Stimulated activated naive CD8-positive, alpha-beta T cell treated with anti-CD3 and anti-CD28 coated beads, Interleukin-15, amount 100 ng/mL, for 72 hours (primary cell): ENCODE measurements around the gene MLST8.
"Not testable (repeated sequence)": the region's sequence is repeated elsewhere in the genome, so short reads cannot be mapped to it uniquely, and the experiment has no call there.

Experiments used
- ATAC-seq: fragments of 150-1000 bp; cut with Tn5 transposase; 2 replicates; pipeline ENCODE4 v1.10.0; 2021; ENCODE audit warnings: mild to moderate bottlenecking, moderate library complexity
- DNase-seq, 2 donors: peaks; one replicate each; pipeline ENCODE4 v3.0.0; 2021 to 2022
- H3K27ac Mint-ChIP-seq, 2 donors: one replicate each; pipeline ENCODE4 v1.8.0; 2022; ENCODE audit warnings: mild to moderate bottlenecking in 2 of 2, mixed read lengths in 2 of 2, moderate library complexity in 2 of 2
- H3K27me3 Mint-ChIP-seq: one replicate; pipeline ENCODE4 v1.8.0; 2022; ENCODE audit warnings: mixed read lengths
- H3K4me1 Mint-ChIP-seq: one replicate; pipeline ENCODE4 v1.8.0; 2022; ENCODE audit warnings: mild to moderate bottlenecking, mixed read lengths
- H3K4me3 Mint-ChIP-seq, 2 donors: one replicate each; pipeline ENCODE4 v1.8.0; 2022; ENCODE audit warnings: mild to moderate bottlenecking in 2 of 2, mixed read lengths in 2 of 2, moderate library complexity in 1 of 2
- H3K9me3 Mint-ChIP-seq, 2 donors: one replicate each; pipeline ENCODE4 v1.8.0; 2022; ENCODE audit warnings: mixed read lengths in 2 of 2

Gene MLST8

DNA sequence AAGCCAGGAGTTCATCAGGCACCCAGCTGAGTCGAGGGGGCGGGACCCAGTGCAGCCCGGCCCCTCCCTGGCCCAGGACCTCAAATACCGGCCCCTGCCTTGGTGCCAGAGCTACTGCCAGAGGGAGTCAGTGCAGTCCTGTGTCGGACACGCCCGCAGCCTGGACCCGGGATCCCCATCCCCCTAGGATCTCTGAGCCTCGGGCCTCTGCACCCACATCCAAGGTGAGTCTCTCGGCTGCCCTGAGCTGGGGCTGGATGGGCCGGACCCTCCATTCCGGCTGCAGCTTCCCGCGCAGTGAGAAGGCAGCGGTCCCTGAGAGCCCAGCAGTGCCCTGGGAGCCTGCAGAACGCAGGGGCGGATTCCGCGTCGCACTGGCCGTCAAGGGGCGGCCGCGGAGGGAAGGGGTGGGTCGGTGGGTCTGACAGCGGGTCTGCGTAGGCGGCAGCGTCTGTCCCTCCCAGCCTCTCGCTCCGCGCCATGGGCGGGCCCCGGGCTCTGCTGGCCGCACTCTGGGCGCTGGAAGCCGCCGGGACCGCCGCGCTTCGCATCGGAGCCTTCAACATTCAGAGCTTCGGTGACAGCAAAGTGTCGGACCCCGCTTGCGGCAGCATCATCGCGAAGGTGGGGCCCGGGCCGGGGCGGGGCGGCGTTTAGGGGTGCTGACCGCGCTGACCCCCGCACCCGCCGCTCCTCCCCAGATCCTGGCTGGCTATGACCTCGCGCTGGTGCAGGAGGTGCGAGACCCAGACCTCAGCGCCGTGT, 31.3 kb downstream of the MLST8 start, which contains the start of gene DNASE1L2:
TSS of gene DNASE1L2 (plus strand) at position 108 of the 765 bp plus-strand sequence. CDS start at position 481, 373 bp downstream.
- peak; percentile 29 for ATAC-seq
- H3K4me3 Mint-ChIP-seq: no peak within 1 kb of the TSS
- no peaks in the 10 kb centered on the region for H3K9me3 Mint-ChIP-seq
- H3K4me1 Mint-ChIP-seq: peaks cover 5% of the 10 kb centered on the region
- peaks cover 28% of the 10 kb centered on the region for H3K27me3 Mint-ChIP-seq
- peak within 1 kb of the TSS in 1 of 2 donors; percentile 67 for H3K27ac Mint-ChIP-seq
- DNase-seq: no peak

DNA sequence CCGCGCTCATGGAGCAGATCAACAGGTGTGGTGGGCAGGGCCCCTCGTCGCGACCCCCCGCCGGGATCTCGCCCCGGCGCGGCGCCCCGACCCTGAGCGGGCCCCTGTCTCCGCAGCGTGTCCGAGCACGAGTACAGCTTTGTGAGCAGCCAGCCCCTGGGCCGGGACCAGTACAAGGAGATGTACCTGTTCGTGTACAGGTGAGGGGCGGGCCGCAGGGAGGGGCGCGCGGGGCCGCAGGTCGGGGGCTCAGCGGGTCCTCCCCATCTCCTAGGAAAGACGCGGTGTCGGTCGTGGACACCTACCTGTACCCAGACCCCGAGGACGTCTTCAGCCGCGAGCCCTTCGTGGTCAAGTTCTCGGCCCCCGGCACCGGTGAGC, 31.8 kb downstream of the MLST8 start:
- no peak for DNase-seq
- H3K4me1 Mint-ChIP-seq: peaks cover 5% of the 10 kb centered on the region
- peak; percentile 11 for ATAC-seq
- peaks cover 28% of the 10 kb centered on the region for H3K27me3 Mint-ChIP-seq
- H3K27ac Mint-ChIP-seq: no peak overlapping the region
- no peaks in the 10 kb centered on the region for H3K9me3 Mint-ChIP-seq
- H3K4me3 Mint-ChIP-seq: no peak overlapping the region

DNA sequence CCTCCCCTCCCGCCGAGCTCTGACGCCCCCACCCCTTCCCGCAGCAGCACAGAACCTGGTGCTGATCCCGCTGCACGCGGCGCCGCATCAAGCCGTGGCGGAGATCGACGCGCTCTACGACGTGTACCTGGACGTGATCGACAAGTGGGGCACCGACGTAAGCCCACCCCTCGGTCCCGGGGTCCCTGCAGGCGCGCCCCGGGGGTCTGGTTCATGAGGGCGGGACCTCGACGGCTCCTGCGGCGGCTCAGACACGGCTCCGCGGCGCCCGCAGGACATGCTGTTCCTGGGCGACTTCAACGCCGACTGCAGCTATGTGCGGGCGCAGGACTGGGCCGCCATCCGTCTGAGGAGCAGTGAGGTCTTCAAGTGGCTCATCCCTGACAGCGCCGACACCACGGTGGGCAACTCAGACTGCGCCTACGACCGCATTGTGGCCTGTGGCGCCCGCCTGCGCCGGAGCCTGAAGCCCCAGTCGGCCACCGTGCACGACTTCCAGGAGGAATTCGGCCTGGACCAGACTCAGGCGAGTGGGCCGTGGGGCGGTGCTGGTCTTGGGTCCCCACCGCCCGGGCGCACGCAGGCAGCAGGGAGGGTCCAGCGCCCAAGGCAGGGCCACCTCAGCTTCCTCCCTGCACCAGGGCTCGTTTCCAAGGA, 32.4 kb downstream of the MLST8 start:
- Mint-ChIP-seq H3K27ac (no peak overlapping the region), H3K27me3 (peaks cover 28% of the 10 kb centered on the region), H3K4me3 (no peak overlapping the region), H3K4me1 (peaks cover 5% of the 10 kb centered on the region), H3K9me3 (no peaks in the 10 kb centered on the region)
- DNase-seq (no peak), ATAC-seq (no peak)

DNA sequence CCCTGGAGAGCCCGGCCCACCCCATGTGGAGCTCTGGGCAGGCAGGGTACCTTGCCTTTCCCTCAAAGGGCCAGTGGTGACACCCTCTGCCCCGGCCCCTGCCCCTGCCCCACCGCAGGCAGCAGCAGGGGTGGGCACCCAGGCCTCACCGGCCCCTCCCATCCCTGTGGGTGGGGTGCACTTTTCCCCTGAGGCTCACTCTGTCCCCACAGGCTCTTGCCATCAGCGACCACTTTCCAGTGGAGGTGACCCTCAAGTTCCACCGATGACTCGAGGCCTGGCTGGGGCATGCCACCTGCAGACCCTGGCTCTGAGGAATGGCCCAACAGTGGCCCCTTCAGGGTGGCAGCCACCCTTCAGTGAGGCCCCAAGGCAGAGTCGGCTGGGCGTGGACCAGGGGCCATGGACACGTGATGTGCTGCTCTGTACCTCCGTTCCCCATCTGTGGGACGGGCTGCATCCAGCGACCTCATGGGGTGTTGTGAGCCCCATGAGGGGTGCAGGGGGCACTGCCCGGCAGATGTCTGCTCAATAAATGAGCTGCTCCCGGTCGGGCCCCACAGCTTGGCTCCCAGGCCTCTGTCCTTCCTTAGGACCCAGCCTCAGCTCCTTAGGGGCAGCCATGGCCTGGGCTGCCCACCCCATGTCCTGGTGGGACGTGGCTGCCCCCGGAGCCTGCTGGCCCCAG, 33.0 kb downstream of the MLST8 start:
- DNase-seq (no peak), ATAC-seq (peak; percentile 12)
- Mint-ChIP-seq H3K9me3 (no peaks in the 10 kb centered on the region), H3K4me1 (peaks cover 5% of the 10 kb centered on the region), H3K4me3 (no peak overlapping the region), H3K27ac (no peak overlapping the region), H3K27me3 (peaks cover 28% of the 10 kb centered on the region)

DNA sequence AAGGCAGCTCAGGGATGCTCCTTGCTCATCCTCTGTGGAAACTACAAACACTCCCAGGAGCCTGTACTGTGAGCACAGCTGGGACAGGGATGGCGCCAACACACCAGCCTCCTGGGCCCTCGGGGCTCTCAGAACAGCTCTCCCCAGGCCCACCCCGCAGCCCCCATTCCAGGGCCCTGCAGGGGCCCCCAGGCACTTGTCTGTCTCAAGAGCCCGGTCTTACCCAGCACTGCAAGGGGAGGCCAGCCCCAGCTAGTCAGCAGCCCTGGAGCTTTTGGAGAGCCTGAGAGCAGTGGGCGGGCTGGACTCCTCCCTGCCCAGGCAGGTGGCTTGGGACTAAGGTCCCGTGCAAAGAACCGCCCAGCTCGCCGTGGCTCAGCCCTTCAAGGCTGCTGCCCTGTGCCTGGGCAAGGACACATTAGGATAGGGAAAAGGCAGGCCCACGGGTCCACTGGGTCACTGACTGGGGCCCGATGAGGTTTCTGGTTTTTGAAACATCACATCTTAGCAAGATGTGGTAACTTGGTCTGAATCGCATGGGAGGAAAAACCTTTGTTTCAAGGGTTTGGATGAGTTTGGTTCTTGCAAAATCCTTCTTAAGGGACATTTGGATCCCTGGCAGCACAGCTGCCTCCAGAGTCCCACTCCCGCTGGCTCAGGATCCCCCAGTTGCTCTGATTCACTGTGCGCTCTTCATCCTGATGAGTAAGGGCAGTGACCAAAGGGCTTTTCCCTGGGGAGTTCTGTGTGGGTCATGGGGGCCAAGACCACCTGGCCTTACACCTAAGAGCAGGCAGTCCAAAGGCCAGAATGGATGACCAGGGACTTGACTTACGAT, 33.8 kb downstream of the MLST8 start:
- ATAC-seq: no peak

DNA sequence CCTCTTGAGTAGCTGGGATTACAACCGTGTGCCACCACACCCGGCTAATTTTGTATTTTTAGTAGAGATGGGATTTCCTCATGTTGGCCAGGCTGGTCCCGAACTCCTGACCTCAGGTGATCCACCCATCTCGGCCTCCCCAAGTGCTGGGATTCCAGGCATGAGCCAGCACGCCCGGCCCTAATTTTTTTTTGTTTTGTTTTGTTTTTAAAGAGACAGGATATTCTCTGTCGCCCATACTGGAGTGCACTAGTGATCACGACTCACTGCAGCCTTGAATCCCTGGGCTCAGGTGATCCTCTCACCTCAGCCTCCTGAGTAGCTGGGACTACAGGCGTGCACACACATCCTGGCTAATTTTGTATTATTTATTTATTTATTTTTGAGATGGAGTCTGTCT, 35.1 kb downstream of the MLST8 start:
- peaks cover 25% of the 10 kb centered on the region for H3K27me3 Mint-ChIP-seq
- H3K9me3 Mint-ChIP-seq, H3K4me3 Mint-ChIP-seq, H3K4me1 Mint-ChIP-seq, ATAC-seq, H3K27ac Mint-ChIP-seq, DNase-seq: not testable (repeated sequence)

More for the DNA sequence above, 33.8 kb downstream of the MLST8 start:
- no peak for DNase-seq
- Mint-ChIP-seq H3K27me3 (peaks cover 28% of the 10 kb centered on the region), H3K4me3 (no peak overlapping the region), H3K9me3 (no peaks in the 10 kb centered on the region), H3K4me1 (peaks cover 5% of the 10 kb centered on the region), H3K27ac (no peak overlapping the region)

DNA sequence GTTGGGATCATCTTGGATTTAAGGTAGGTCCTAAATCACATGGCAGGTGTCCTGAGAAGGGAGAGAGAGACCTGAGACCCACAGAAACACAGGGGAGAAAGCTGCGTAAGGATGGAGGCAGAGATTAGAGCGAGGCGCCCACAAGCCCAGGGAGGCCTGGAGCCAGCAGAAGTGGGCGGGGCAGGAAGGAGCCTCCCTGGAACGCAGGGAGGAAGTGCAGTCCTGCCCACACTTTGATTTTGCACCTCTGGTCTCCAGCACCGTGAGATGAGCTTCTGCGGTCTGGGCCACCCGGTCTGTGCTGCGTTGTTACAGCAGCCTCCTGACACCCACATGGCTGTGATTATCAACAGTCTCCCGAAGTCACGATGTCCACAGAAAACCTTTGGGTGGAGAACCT, 37.3 kb downstream of the MLST8 start:
- Mint-ChIP-seq H3K27me3 (peaks cover 2% of the 10 kb centered on the region), H3K27ac (no peak overlapping the region), H3K4me3 (no peak overlapping the region), H3K4me1 (no peaks in the 10 kb centered on the region), H3K9me3 (no peaks in the 10 kb centered on the region)
- ATAC-seq (no peak), DNase-seq (no peak)

DNA sequence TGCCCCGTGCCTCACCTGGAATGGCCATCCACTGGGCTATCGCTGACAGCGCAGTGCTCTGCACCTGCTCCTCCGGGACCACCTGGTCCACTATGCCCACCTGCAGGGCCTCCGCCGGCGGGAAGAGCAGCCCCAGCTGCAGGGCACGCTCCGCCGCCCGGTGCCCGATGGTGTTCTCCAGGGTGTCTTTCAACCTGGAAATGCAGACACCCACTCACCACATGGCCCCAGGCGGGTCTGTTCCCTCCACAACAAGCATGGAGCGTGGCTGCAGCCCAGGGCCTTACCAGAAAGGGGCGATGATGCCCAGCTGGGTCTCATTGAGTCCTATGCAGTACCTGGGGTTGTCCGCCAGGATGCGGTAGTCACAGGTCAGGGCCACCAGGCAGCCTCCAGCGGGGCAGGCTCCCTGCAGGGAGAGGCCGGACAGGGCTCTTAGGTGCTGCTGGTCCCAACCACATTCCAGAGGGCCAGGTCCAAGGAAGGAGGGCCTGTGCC, 37.8 kb downstream of the MLST8 start:
- Mint-ChIP-seq H3K27me3 (no peaks in the 10 kb centered on the region), H3K27ac (peak overlapping the region in 1 of 2 donors; percentile 19), H3K4me3 (no peak overlapping the region), H3K9me3 (no peaks in the 10 kb centered on the region), H3K4me1 (no peaks in the 10 kb centered on the region)
- ATAC-seq (no peak), DNase-seq (no peak)

DNA sequence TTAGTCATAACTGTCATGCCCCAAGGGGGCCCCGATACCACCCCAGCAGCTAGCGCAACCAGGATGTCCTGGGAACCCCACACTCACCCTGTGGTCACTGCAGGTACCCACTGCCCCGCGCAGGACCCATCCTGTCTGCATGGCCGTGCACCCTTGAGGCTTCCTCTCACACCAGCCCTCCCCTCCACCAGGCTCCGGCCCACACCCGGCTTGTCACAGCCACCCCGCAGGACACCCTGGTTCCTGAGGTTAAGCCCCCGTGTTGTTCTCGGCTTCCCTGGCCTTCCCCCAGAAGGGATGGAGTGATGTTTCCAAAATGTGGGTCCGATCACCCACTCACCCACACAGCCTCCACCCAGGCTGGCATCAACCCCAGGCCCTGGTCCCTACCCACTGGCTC, 38.5 kb downstream of the MLST8 start:
- DNase-seq (no peak), ATAC-seq (peak; percentile 26)
- no peak overlapping the region for H3K4me3 Mint-ChIP-seq
- H3K9me3 Mint-ChIP-seq: no peaks in the 10 kb centered on the region
- no peaks in the 10 kb centered on the region for H3K27me3 Mint-ChIP-seq
- no peak overlapping the region for H3K27ac Mint-ChIP-seq
- H3K4me1 Mint-ChIP-seq: no peaks in the 10 kb centered on the region

DNA sequence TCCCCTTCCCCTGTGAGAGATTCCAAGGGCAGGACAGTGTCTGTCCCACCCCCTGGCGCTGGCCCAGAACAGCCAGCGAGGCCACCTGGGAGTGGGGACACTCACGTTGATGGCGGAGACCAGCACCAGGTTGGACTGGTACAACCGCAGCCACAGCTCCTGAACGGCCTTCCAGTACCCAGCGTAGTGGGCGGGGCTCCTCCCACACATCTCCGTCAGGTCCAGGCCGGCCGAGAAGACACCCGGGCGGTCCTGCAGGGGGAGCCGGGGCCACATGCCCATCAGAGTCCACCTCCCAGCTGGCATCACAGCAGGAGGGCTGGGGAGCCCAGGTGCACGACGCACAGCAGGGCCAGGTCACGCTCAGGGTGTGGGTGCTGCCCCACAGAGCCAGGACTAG, 39.0 kb downstream of the MLST8 start:
- Mint-ChIP-seq H3K9me3 (no peaks in the 10 kb centered on the region), H3K27ac (no peak overlapping the region)
- DNase-seq: no peak

DNA sequence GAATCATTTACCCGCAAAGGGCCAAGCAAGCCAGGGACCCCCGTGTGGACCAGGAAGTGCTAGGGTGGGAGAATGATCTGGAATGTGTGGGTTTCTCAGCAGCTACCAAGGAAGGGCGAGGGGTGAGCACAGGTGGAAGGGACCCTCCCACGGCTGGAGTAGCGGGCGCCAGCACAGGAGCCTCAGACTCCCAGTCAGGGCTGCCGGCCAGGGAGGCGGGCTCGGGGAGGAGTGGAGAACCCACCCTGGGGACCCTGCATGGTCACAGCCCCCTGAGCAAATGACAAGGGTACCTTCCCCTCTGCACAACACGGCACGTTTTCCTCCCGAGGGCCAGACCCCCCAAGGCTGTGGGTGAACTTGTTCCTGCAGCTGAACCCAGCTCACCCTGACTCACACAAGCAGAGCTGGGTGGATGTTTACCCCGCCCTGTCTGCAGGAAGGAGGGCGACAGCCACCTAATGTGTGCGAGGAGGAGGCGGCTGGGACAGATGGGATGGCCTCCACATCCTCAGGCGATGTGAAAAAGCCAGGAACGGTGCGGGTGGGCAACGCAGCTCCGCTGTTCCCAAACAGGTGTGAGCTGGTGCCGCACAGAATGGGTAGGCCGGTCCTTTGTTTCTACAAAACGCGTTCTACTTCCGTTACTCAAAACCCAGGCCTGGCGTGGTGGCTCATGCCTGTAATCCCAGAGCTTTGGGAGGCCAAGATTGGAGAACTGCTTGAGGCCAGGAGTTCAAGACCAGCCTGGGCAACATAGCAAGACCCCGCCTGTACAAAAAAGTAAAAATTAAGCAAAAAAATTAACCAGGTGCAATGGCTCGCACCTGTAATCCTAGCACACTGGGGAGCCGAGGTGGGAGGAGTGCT, 39.9 kb downstream of the MLST8 start:
- no peak overlapping the region for H3K27ac Mint-ChIP-seq
- no peaks in the 10 kb centered on the region for H3K9me3 Mint-ChIP-seq
- H3K4me3 Mint-ChIP-seq: no peak overlapping the region

More for the DNA sequence above, 39.0 kb downstream of the MLST8 start:
- peak; percentile 22 for ATAC-seq
- no peaks in the 10 kb centered on the region for H3K27me3 Mint-ChIP-seq
- no peak overlapping the region for H3K4me3 Mint-ChIP-seq
- H3K4me1 Mint-ChIP-seq: no peaks in the 10 kb centered on the region

DNA sequence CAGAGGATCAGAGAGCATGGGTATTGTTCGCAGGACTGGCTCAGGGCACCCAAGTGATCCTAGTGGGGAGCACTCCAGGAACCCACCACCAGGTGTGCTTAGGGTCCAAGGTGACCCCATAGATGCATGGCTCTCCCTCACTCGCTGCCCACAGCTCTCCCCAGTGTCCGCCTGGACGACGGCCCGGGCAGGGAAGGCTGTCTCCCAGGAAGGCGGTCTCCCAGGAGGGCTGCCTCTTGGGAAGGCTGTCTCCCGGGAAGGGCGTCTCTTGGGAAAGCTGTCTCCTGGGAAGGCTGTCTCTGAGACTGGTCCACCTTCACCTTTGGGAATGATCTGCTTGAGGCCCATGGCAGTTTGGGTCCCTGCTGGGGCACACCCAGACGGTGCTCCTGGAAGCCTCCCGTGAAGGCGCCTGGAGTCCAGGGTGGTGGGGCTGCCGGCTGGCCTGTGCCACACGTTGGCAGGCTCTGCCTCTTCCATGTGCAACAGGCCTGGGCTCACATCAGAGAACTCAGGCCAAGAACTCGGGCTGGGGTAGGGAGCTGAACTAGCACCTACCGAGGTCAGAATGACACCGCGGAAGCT, 41.1 kb downstream of the MLST8 start:
- Mint-ChIP-seq H3K9me3 (no peaks in the 10 kb centered on the region), H3K27ac (no peak overlapping the region), H3K4me1 (no peaks in the 10 kb centered on the region), H3K27me3 (no peaks in the 10 kb centered on the region), H3K4me3 (no peak overlapping the region)
- no peak for DNase-seq
- ATAC-seq: no peak

More for the DNA sequence above, 39.9 kb downstream of the MLST8 start:
- ATAC-seq: no peak
- H3K4me1 Mint-ChIP-seq: no peaks in the 10 kb centered on the region
- no peaks in the 10 kb centered on the region for H3K27me3 Mint-ChIP-seq
- DNase-seq: no peak

DNA sequence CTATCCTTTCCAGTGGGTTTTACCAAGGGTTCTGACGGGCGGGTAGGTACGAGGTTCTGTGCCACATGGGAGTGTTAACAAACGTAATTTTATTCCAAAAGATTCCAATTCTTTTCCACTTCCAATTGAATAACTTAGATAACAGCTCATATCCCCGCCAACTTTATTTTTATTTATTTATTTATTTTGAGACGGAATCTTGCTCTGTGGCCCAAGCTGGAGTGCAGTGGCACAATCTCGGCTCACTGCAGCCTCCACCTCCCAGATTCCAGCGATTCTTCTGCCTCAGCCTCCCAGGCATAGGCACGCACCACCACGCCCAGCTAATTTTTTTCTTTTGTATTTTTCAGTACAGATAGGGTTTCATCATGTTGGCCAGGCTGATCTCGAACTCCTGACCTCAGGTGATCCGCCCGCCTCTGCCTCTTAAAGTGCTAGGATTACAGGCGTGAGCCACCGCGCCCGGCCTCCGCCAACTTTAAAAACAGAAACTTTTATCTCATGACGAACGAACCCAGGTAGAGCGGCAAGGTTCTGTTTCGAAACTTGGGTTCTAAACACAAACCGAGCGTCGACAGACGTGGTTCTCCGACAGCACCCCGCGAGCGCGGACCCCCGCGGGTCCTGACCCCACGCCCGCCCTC, 45.5 kb downstream of the MLST8 start:
- ATAC-seq: peak; percentile 20
- Mint-ChIP-seq H3K27me3 (no peaks in the 10 kb centered on the region), H3K27ac (peak overlapping the region; percentile 96 to 97), H3K4me1 (peaks cover 16% of the 10 kb centered on the region), H3K4me3 (peak overlapping the region; percentile 96), H3K9me3 (no peaks in the 10 kb centered on the region)
- DNase-seq: peak; percentile 44 to 54
